D721Med (cell line): ENCODE data around the gene GSAP.

Source experiments
- DNase-seq: peaks from one replicate; pipeline ENCODE4 v3.0.0; 2011; ENCODE audit warnings: low spot score; ENCODE audit not compliant: insufficient read length
- FAIRE-seq: peaks from 2 replicates; lab custom pipeline; 2011; peaks lifted over from hg19 to GRCh38; lab: Jason Lieb, UNC
- CTCF ChIP-seq: IDR thresholded peaks from 2 replicates; pipeline ENCODE4 v1.5.1; 2012; ENCODE audit warnings: mild to moderate bottlenecking, control low read depth; ENCODE audit not compliant: insufficient read depth; ENCODE audit errors: missing control alignments

The GSAP gene

GRCh38 chr7:77450613-77451012 is 34.5 kb upstream of the GSAP start:
- TF ChIP-seq CTCF, result no peak
- DNase-seq, result no peak
- no peak for FAIRE-seq

DNA sequence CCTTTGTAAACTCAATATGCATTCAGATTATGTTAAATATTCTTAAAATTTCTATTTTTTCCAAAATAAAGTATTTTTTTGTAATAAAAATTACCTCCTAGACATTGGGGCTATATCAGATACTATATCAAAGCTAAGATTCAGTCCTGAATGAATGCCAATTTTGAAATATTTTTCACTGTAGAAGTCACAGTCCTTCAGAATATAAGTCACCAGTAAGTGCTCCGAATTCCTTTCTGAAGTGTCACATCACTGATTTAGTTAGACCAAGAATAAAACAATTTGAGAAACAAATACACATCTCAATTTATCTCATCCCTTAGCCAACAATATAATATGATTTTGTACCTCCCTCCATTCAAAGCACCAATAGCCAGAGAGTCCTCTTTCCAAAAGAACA is 33.9 kb upstream of the GSAP start:
- no peak for FAIRE-seq
- no peak for DNase-seq

DNA sequence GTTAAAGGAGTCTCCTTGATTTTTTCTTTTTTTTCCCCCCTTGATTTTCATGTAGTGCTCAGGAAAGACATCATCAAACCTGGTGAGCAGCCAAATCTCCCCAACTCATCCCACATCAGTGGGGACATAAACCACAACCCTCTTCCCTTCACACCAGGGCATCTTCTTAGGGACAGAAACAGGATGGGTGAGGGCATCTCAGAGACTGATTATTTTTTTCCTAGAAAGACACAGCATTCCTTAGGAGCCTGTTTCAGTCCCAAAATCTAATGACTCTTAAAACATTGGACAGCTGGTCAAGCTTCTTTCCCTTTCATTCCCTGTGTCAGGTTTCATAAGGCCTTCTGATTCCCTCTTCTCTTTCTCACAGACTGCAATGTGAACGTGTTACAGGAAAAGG is 31.5 kb upstream of the GSAP start:
- FAIRE-seq, result no peak
- no peak for TF ChIP-seq CTCF
- no peak for DNase-seq

More for the DNA sequence above, 33.9 kb upstream of the GSAP start:
- TF ChIP-seq CTCF, result no peak

GRCh38 chr7:77444123-77444522 is 28.0 kb upstream of the GSAP start:
- DNase-seq, result no peak
- no peak for FAIRE-seq
- no peak for TF ChIP-seq CTCF

DNA sequence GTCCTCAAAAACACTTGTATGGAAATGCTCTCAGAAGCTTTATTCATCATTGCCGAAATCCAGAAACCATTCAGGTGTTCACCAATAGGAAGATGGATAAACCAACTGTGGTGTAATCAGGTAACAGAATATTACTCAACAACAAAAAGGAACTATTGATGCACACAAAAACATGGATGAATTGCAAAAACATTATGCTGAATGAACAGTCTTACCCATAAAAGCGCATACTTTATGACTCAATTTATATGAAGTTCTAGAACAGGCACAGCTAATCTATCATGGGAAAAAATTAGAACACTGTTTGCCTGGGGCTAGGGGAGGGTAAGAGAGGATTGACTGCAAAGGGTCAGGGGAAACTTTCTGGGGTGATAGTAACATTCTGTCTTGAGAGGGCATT is 26.9 kb upstream of the GSAP start:
- TF ChIP-seq CTCF, result no peak
- FAIRE-seq (no peak), DNase-seq (no peak)

- no peak for TF ChIP-seq CTCF
- DNase-seq (no peak), FAIRE-seq (no peak)
These were observed 26.5 kb upstream of the GSAP start for GRCh38 chr7:77442636-77443035.

DNA sequence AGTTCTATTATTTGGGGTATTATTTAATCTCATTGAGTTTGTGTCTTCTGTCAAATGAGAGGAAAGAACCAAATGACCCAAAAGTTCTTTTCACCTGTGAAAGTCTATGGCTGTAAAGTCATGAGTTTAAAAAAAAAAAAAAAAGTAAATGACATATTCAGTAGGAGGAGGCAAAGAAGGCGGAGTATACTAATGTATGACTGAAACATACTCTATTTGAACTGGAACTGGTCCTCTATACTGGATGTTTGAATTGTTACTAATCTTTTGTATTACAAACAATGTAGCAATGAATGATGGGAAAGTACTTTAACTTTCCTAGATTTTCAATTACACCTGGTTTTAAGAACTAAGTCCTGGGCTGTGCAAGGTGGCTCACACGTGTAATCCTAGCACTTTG is 24.9 kb upstream of the GSAP start:
- TF ChIP-seq CTCF, result no peak
- DNase-seq (no peak), FAIRE-seq (no peak)
